K562 (cell line): ENCODE results near the gene NSUN6. TPM values are rescaled to one million over a fixed set of nuclear protein-coding genes. Genes with fewer than 3 reads are reported as not detected.

Source experiments
- ATAC-seq: fragments of 200-7000 bp; cut with Tn5 transposase; 3 replicates; pipeline ENCODE4 v1.9.1; 2020; ENCODE audit warnings: moderate library complexity
- BruUV-seq: library from RNA; stranded (reverse); fragments of 400-500 nt; replicated peaks from 2 replicates; lab custom pipeline; 2021; lab: Mats Ljungman, UMichigan
- CTCF ChIA-PET: fragments of 300-600 bp; formaldehyde crosslinking; extraction: SDS; loops from one replicate; lab custom pipeline; 2021; ENCODE audit warnings: low intra/inter-chr PET ratio; lab: Yijun Ruan, JAX
- POLR2A ChIA-PET: fragments of 300-600, 350-650 bp; sonication (Branson Sonifier 250); formaldehyde crosslinking; extraction: SDS; loops from one replicate; lab custom pipeline; 2021; ENCODE audit warnings: antibody characterized with exemption, inconsistent platforms; lab: Yijun Ruan, JAX
- DNase-seq, 4 experiments: peaks; one replicate each; pipeline versions ENCODE4 v3.0.0 to v3.0.0-alpha.2; 2011 to 2018; ENCODE audit warnings: low spot score in 3 of 4, mixed read lengths in 3 of 4; ENCODE audit errors: extremely low read depth in 1 of 4
- FAIRE-seq: peaks from 2 replicates; lab custom pipeline; 2011; peaks lifted over from hg19 to GRCh38; lab: Jason Lieb, UNC
- H2AFZ ChIP-seq: 2 replicates; pipeline ENCODE4 v1.6.0; 2011; ENCODE audit warnings: low read depth, low read length, control low read depth, inconsistent platforms
- H3K27ac ChIP-seq: fragments of 200-600 bp; 3 replicates; pipeline ENCODE4 v1.8.0; 2011; ENCODE audit warnings: low read depth, mild to moderate bottlenecking, control low read depth, inconsistent platforms, low read length, moderate library complexity, mixed read lengths; ENCODE audit errors: extremely low read depth
- H3K27me3 ChIP-seq, 2 experiments: fragments of 300-600 bp in 1 of 2; 2 replicates in 1 of 2; 3 replicates in 1 of 2; pipeline versions ENCODE4 v1.6.0 to v1.8.0; 2011; ENCODE audit warnings: inconsistent platforms in 2 of 2, low read length in 2 of 2, mild to moderate bottlenecking in 1 of 2, mixed read lengths in 1 of 2, moderate library complexity in 1 of 2; ENCODE audit not compliant: control insufficient read depth in 2 of 2, insufficient read depth in 2 of 2
- H3K36me3 ChIP-seq: fragments of 300-600 bp; 3 replicates; pipeline ENCODE4 v1.8.0; 2011; ENCODE audit warnings: mild to moderate bottlenecking, low read length, inconsistent platforms; ENCODE audit not compliant: control insufficient read depth, insufficient read depth
- H3K4me1 ChIP-seq, 2 experiments: fragments of 200-600 bp in 1 of 2; replicated peaks in 1 of 2; 2 replicates in 1 of 2; 3 replicates in 1 of 2; pipeline versions ENCODE4 v1.5.1 to v1.8.0; 2011; ENCODE audit warnings: inconsistent platforms in 2 of 2, low read length in 2 of 2, mild to moderate bottlenecking in 1 of 2, mixed read lengths in 1 of 2, moderate library complexity in 1 of 2; ENCODE audit not compliant: control insufficient read depth in 2 of 2, insufficient read depth in 2 of 2
- H3K4me2 ChIP-seq: 2 replicates; pipeline ENCODE4 v1.6.1; 2011; ENCODE audit warnings: low read length, control low read depth, inconsistent platforms, mixed read lengths; ENCODE audit not compliant: insufficient read depth
- H3K4me3 ChIP-seq: fragments of 200-600 bp; sonication (generic), shearing (Covaris generic); 2 replicates; pipeline ENCODE4 v1.5.1; 2016; ENCODE audit warnings: control low read depth, inconsistent platforms
- H3K79me2 ChIP-seq: fragments of 200-600 bp; 3 replicates; pipeline ENCODE4 v1.8.0; 2011; ENCODE audit warnings: low read length, inconsistent platforms; ENCODE audit not compliant: control insufficient read depth, insufficient read depth
- H3K9ac ChIP-seq, 2 experiments: 2 replicates each; pipeline versions ENCODE4 v1.6.0 to v1.6.1; 2011; ENCODE audit warnings: low read depth in 2 of 2, low read length in 2 of 2, control low read depth in 1 of 2, inconsistent platforms in 1 of 2, mild to moderate bottlenecking in 1 of 2, mixed read lengths in 1 of 2; ENCODE audit not compliant: insufficient read depth in 1 of 2
- H3K9me1 ChIP-seq: one replicate; pipeline ENCODE4 v1.6.0; 2011; ENCODE audit warnings: inconsistent platforms, mild to moderate bottlenecking, low read length, moderate library complexity; ENCODE audit not compliant: control insufficient read depth, insufficient read depth
- H3K9me3 ChIP-seq: replicated peaks from 2 replicates; pipeline ENCODE4 v1.5.1; 2011; ENCODE audit warnings: low read depth, low read length, inconsistent platforms; ENCODE audit not compliant: control insufficient read depth, insufficient read depth
- H4K20me1 ChIP-seq: replicated peaks from 2 replicates; pipeline ENCODE4 v1.6.1; 2011; ENCODE audit warnings: low read length, inconsistent platforms, mixed read lengths; ENCODE audit not compliant: control insufficient read depth, insufficient read depth
- ARID3A ChIP-seq: IDR thresholded peaks from 2 replicates; pipeline ENCODE4 v1.6.1; 2012; ENCODE audit warnings: low read depth, low read length, improper control_type of control experiment, borderline replicate concordance
- ARID3B ChIP-seq: fragments of 250-450 bp; sonication (Bioruptor Pico); IDR thresholded peaks from 2 replicates; pipeline ENCODE4 v1.4.0; 2020; ENCODE audit warnings: borderline replicate concordance
- BACH1 ChIP-seq: fragments of 200-800 bp; sonication (Bioruptor generic); IDR thresholded peaks from 2 replicates; pipeline ENCODE4 v1.6.1; 2016; ENCODE audit warnings: missing genetic modification characterization, missing compliant biosample characterization
- ELF1 ChIP-seq: fragments of 200-800 bp; sonication (Bioruptor generic); IDR thresholded peaks from 2 replicates; pipeline ENCODE4 v1.6.1; 2016; ENCODE audit warnings: missing genetic modification characterization, missing compliant biosample characterization
- FOS ChIP-seq: IDR thresholded peaks from 3 replicates; pipeline ENCODE4 v1.6.1; 2011; ENCODE audit not compliant: insufficient read length; ENCODE audit errors: extremely low read depth
- FOSL1 ChIP-seq: fragments of 200-800 bp; sonication (Bioruptor generic); conservative IDR thresholded peaks from 2 replicates; pipeline ENCODE4 v1.6.1; 2016; ENCODE audit warnings: missing genetic modification characterization, missing compliant biosample characterization
- FOXA3 ChIP-seq, 2 experiments: fragments of 450-650 bp in 1 of 2; sonication (generic) in 1 of 2; formaldehyde crosslinking; IDR thresholded peaks in 1 of 2; conservative IDR thresholded peaks in 1 of 2; 2 replicates each; pipeline versions ENCODE4 v1.4.0 to v1.8.0; 2020 to 2022; ENCODE audit warnings: mild to moderate bottlenecking in 2 of 2, missing genetic modification reagents in 1 of 2
- HCFC1 ChIP-seq: IDR thresholded peaks from 2 replicates; pipeline ENCODE4 v1.6.1; 2012; ENCODE audit warnings: low read depth, low read length, improper control_type of control experiment
- HES1 ChIP-seq: fragments of 450-650 bp; IDR thresholded peaks from 2 replicates; pipeline ENCODE4 v1.6.1; 2016; ENCODE audit warnings: low read depth, mild to moderate bottlenecking, moderate library complexity
- KLF13 ChIP-seq: fragments of 450-650 bp; IDR thresholded peaks from 2 replicates; pipeline ENCODE4 v1.6.1; 2016; ENCODE audit warnings: missing genetic modification characterization, low read depth, mild to moderate bottlenecking, missing compliant biosample characterization, moderate library complexity, borderline replicate concordance
- LEF1 ChIP-seq: fragments of 450-650 bp; IDR thresholded peaks from 2 replicates; pipeline ENCODE4 v1.6.1; 2016; ENCODE audit warnings: mild to moderate bottlenecking
- NFE2 ChIP-seq: IDR thresholded peaks from 2 replicates; pipeline ENCODE4 v1.6.1; 2014; ENCODE audit warnings: antibody characterized with exemption, low read depth
- PKNOX1 ChIP-seq: fragments of 450-650 bp; IDR thresholded peaks from 2 replicates; pipeline ENCODE4 v1.6.1; 2016
- SIN3A ChIP-seq, 2 experiments: fragments of 150-350 bp in 1 of 2; IDR thresholded peaks; 2 replicates each; pipeline ENCODE4 v1.6.1; 2011 to 2016; ENCODE audit warnings: borderline replicate concordance in 2 of 2, low read depth in 2 of 2, low read length in 2 of 2, mild to moderate bottlenecking in 2 of 2, moderate library complexity in 2 of 2; ENCODE audit not compliant: control insufficient read depth in 1 of 2
- SMARCA4 ChIP-seq: fragments of 450-650 bp; IDR thresholded peaks from 2 replicates; pipeline ENCODE4 v1.6.1; 2016
- SMARCE1 ChIP-seq: fragments of 450-650 bp; IDR thresholded peaks from 2 replicates; pipeline ENCODE4 v1.7.1; 2016; ENCODE audit warnings: mild to moderate bottlenecking
- SOX6 ChIP-seq: fragments of 450-650 bp; IDR thresholded peaks from 2 replicates; pipeline ENCODE4 v1.6.1; 2014; ENCODE audit warnings: mild to moderate bottlenecking
- ZNF23 ChIP-seq: fragments of 250-450 bp; sonication (Bioruptor Pico); IDR thresholded peaks from 2 replicates; pipeline ENCODE4 v1.4.0; 2020; ENCODE audit warnings: mild to moderate bottlenecking
- ZNF668 ChIP-seq: fragments of 250-450 bp; sonication (Bioruptor Pico); IDR thresholded peaks from 2 replicates; pipeline ENCODE4 v1.8.0; 2022; ENCODE audit warnings: mild to moderate bottlenecking, inconsistent platforms
- WGBS: fragments of 100-300 bp; shearing (Covaris generic); methylation state at CpG from one replicate; pipeline ENCODE4 v1.1.6; 2016; ENCODE audit warnings: low coverage, mixed read lengths; ENCODE audit not compliant: insufficient coverage; ENCODE audit errors: missing lambda C conversion rate; 5-methylcytosine and 5-hydroxymethylcytosine counted together
- in situ Hi-C: fragments of 300-500 bp; cut with MboI; formaldehyde crosslinking; loops from 4 replicates; pipeline ENCODE4 v1.15.0; 2018; ENCODE audit warnings: inconsistent platforms, mixed read lengths
- intact Hi-C: fragments of 100-400 bp; cut with micrococcal nuclease; formaldehyde crosslinking; loops from 2 replicates; pipeline ENCODE4 v1.14.2; 2022
- polyA plus RNA-seq, 8 experiments: library from polyadenylated mRNA; depleted of rRNA in 4 of 8; stranded (reverse) in 5 of 8; unstranded in 3 of 8; fragments of >200 nt; fragmentation: Nextera tagmentation in 2 of 8; fragmentation: Illumina TruSeq in 1 of 8; extraction: Ambion mirVana in 2 of 8; extraction: Trizol in 1 of 8; gene quantifications; 2 replicates each; pipeline versions ENCODE4 v1.2.1 to v1.2.3, GENCODE V29; 2011 to 2014; ENCODE audit warnings: inconsistent platforms in 1 of 8, missing spikeins in 1 of 8
- total RNA-seq, 7 experiments: library from RNA; depleted of rRNA in 6 of 7; stranded (reverse); fragments of >200 nt in 6 of 7; fragmentation: Illumina TruSeq in 2 of 7; extraction: Trizol in 2 of 7; gene quantifications; 2 replicates each; pipeline versions ENCODE4 v1.2.1 to v1.2.3, GENCODE V29; 2011 to 2021; ENCODE audit warnings: low replicate concordance in 1 of 7

The NSUN6 gene
- total and polyA plus RNA-seq, 9 of the 15 experiments (the other 6 are each of a cell fraction or from before 2014, with no cell fraction given) = 12.5 to 33.1 (median 24.2) TPM

GRCh38 chr10:18610517-18610916, 40.9 kb downstream of the NSUN6 start:
- ChIA-PET POLR2A (interaction anchor here (0.9 kb wide), 1 partner anchor 10 kb away, joined by 3 read pairs; no protein-coding TSS in a partner anchor), CTCF (no interaction called here)
- peak; percentile 84 for ATAC-seq
- H3K9ac ChIP-seq = peak overlapping the region in 1 of 2 experiments; percentile 15; a peak in 1 of 4 replicates
- no peak overlapping the region for H2AFZ ChIP-seq
- no TSS peak for BruUV-seq
- intact Hi-C loops = no loop called here
- H3K27me3 ChIP-seq = no peaks in the 10 kb centered on the region
- H3K4me2 ChIP-seq = no peak overlapping the region
- H3K36me3 ChIP-seq = peaks cover 73% of the 10 kb centered on the region; the same call in 2 of the 3 replicates
- H3K4me3 ChIP-seq = no peak overlapping the region
- no peaks in the 10 kb centered on the region for H3K9me1 ChIP-seq
- DNase-seq = peak in 2 of 4 experiments; percentile 27 to 44
- no peaks in the 10 kb centered on the region for H4K20me1 ChIP-seq
- H3K4me1 ChIP-seq = no peaks in the 10 kb centered on the region; a peak in 1 of 5 replicates
- no peaks in the 10 kb centered on the region for H3K9me3 ChIP-seq
- H3K79me2 ChIP-seq = no peaks in the 10 kb centered on the region
- WGBS = 53% methylated on average over 3 of the region's 3 CpGs
- in situ Hi-C loops = no loop called here
- 0 out of 3 replicates have a peak overlapping the region, but pooled peaks have one; percentile 0 for H3K27ac ChIP-seq
- FAIRE-seq = peak; percentile 15
- TF ChIP-seq LEF1 (no peak), ZNF23 (CRISPR knock-in tag) (no peak), SMARCA4 (peak; percentile 63; the same call in 1 of the 2 replicates), ARID3A (no peak), SIN3A (IDR thresholded peaks at IDR 0.05; ENCODE audit: borderline replicate concordance in 2 of 2, control insufficient read depth in 1 of 2, low read depth in 2 of 2, low read length in 2 of 2) (no peak), BACH1 (no peak), HCFC1 (no peak), SOX6 (peak; percentile 24; the same call in 1 of the 2 replicates), FOSL1 (tag) (peak; percentile 86), ELF1 (tag) (no peak), HES1 (no peak), FOXA3 (CRISPR knock-in tag; conservative IDR thresholded peaks at IDR 0.05 in 1 of 2, IDR thresholded peaks at IDR 0.05 in 1 of 2) (peak in 1 of 2 experiments; percentile 65; a peak in 2 of 4 replicates), SMARCE1 (peak; percentile 74), PKNOX1 (peak; percentile 21; the same call in 1 of the 2 replicates), NFE2 (peak; percentile 67), FOS (peak; percentile 28), KLF13 (tag) (no peak), ZNF668 (CRISPR knock-in tag) (no peak), ARID3B (CRISPR knock-in tag) (no peak)
